ENCODE measurements around the gene SFT2D2.

SFT2D2 gene

GRCh38 chr1:168293356-168293755 is 67.6 kb downstream of the SFT2D2 start:
- H3K4me3 ChIP-seq (ENCODE audit: low read length) = no peak overlapping the region
- DNase-seq (ENCODE audit: low read depth) = no peak
- no peak for TF ChIP-seq CTCF (conservative IDR thresholded peaks at IDR 0.05; ENCODE audit: low read depth, low read length)

GRCh38 chr1:168295411-168296114 is 69.8 kb downstream of the SFT2D2 start:
- H3K4me3 ChIP-seq (ENCODE audit: low read length) = no peak overlapping the region
- no peak for DNase-seq (ENCODE audit: low read depth)
- no peak for TF ChIP-seq CTCF (conservative IDR thresholded peaks at IDR 0.05; ENCODE audit: low read depth, low read length)

- H3K4me3 ChIP-seq (ENCODE audit: low read length) = no peak overlapping the region
- no peak for DNase-seq (ENCODE audit: low read depth)
- no peak for TF ChIP-seq CTCF (conservative IDR thresholded peaks at IDR 0.05; ENCODE audit: low read depth, low read length)
Measured at GRCh38 chr1:168297019-168297730, 71.4 kb downstream of the SFT2D2 start.

- no peak for TF ChIP-seq CTCF (conservative IDR thresholded peaks at IDR 0.05; ENCODE audit: low read depth, low read length)
- no peak for DNase-seq (ENCODE audit: low read depth)
- no peak overlapping the region for H3K4me3 ChIP-seq (ENCODE audit: low read length)
Measured at GRCh38 chr1:168298446-168298845, 72.6 kb downstream of the SFT2D2 start.

GRCh38 chr1:168300626-168301025 is 74.8 kb downstream of the SFT2D2 start:
- no peak for TF ChIP-seq CTCF (conservative IDR thresholded peaks at IDR 0.05; ENCODE audit: low read depth, low read length)
- no peak overlapping the region for H3K4me3 ChIP-seq (ENCODE audit: low read length)
- DNase-seq (ENCODE audit: low read depth) = no peak

- no peak for TF ChIP-seq CTCF (conservative IDR thresholded peaks at IDR 0.05; ENCODE audit: low read depth, low read length)
- peak; percentile 28 for DNase-seq (ENCODE audit: low read depth)
- H3K4me3 ChIP-seq (ENCODE audit: low read length) = no peak overlapping the region
Measured at GRCh38 chr1:168301664-168302320, 76.0 kb downstream of the SFT2D2 start.
